ENCODE data around the gene CEMIP.

The CEMIP gene

GRCh38 chr15:80850941-80851451 lies 71.8 kb downstream of the CEMIP start:
- no peak for DNase-seq (ENCODE audit: low spot score)

- no peak for DNase-seq (ENCODE audit: low spot score)
These were observed 73.5 kb downstream of the CEMIP start for GRCh38 chr15:80852676-80853075.

GRCh38 chr15:80854104-80854503 lies 74.9 kb downstream of the CEMIP start:
- no peak for DNase-seq (ENCODE audit: low spot score)

- no peak for DNase-seq (ENCODE audit: low spot score)
These were observed 76.0 kb downstream of the CEMIP start for GRCh38 chr15:80855206-80855605.

- no peak for DNase-seq (ENCODE audit: low spot score)
These were observed 77.2 kb downstream of the CEMIP start for GRCh38 chr15:80856400-80856799.

- DNase-seq (ENCODE audit: low spot score): no peak
These were observed 77.7 kb downstream of the CEMIP start for GRCh38 chr15:80856809-80857377.

GRCh38 chr15:80861731-80862170 lies 82.6 kb downstream of the CEMIP start:
- DNase-seq (ENCODE audit: low spot score): no peak

- no peak for DNase-seq (ENCODE audit: low spot score)
These were observed 85.5 kb downstream of the CEMIP start for GRCh38 chr15:80864666-80865065.

- no peak for DNase-seq (ENCODE audit: low spot score)
These were observed 87.8 kb downstream of the CEMIP start for GRCh38 chr15:80866936-80867335.

- no peak for DNase-seq (ENCODE audit: low spot score)
These were observed 91.2 kb downstream of the CEMIP start for GRCh38 chr15:80870366-80870765.

GRCh38 chr15:80870893-80871292 lies 91.7 kb downstream of the CEMIP start:
- DNase-seq (ENCODE audit: low spot score): no peak

- DNase-seq (ENCODE audit: low spot score): no peak
These were observed 92.7 kb downstream of the CEMIP start for GRCh38 chr15:80871858-80872257.

GRCh38 chr15:80873366-80873952 lies 94.3 kb downstream of the CEMIP start:
- DNase-seq (ENCODE audit: low spot score): no peak

GRCh38 chr15:80875568-80876347 lies 96.6 kb downstream of the CEMIP start:
- no peak for DNase-seq (ENCODE audit: low spot score)

- no peak for DNase-seq (ENCODE audit: low spot score)
These were observed 97.1 kb downstream of the CEMIP start for GRCh38 chr15:80876348-80876674.

- DNase-seq (ENCODE audit: low spot score): no peak
These were observed 99.2 kb downstream of the CEMIP start for GRCh38 chr15:80878242-80878866.

GRCh38 chr15:80878867-80879250 lies 99.7 kb downstream of the CEMIP start:
- no peak for DNase-seq (ENCODE audit: low spot score)

GRCh38 chr15:80880086-80880485 lies 100.9 kb downstream of the CEMIP start:
- no peak for DNase-seq (ENCODE audit: low spot score)

GRCh38 chr15:80883641-80884040 lies 104.5 kb downstream of the CEMIP start:
- no peak for DNase-seq (ENCODE audit: low spot score)

GRCh38 chr15:80885016-80885579 lies 105.9 kb downstream of the CEMIP start:
- no peak for DNase-seq (ENCODE audit: low spot score)

- DNase-seq (ENCODE audit: low spot score): no peak
These were observed 108.0 kb downstream of the CEMIP start for GRCh38 chr15:80887148-80887547.

GRCh38 chr15:80888846-80889245 lies 109.7 kb downstream of the CEMIP start:
- no peak for DNase-seq (ENCODE audit: low spot score)

Data from hematopoietic multipotent progenitor cell treated with erythropoietin and hydrocortisone succinate and interleukin-3 and kit ligand, for 15 days (in vitro differentiated cells).